K562 (cell line): ENCODE data around the gene MMP17.

Experiments used
- ARID1B ChIP-seq: fragments of 450-650 bp; IDR thresholded peaks from 2 replicates; pipeline ENCODE4 v1.6.1; 2016; ENCODE audit warnings: antibody characterized with exemption, mild to moderate bottlenecking, inconsistent platforms
- CEBPB ChIP-seq: fragments of 450-650 bp; IDR thresholded peaks from 2 replicates; pipeline ENCODE4 v1.6.1; 2016; ENCODE audit warnings: missing genetic modification characterization, missing compliant biosample characterization
- CHD2 ChIP-seq: IDR thresholded peaks from 2 replicates; pipeline ENCODE4 v1.6.1; 2011; ENCODE audit warnings: low read depth, low read length
- CREM ChIP-seq: IDR thresholded peaks from 2 replicates; pipeline ENCODE4 v1.6.1; 2014; ENCODE audit warnings: antibody characterized with exemption, low read depth
- MECOM ChIP-seq: fragments of 250-450 bp; sonication (Bioruptor Pico); IDR thresholded peaks from 2 replicates; pipeline ENCODE4 v1.8.0; 2022; ENCODE audit warnings: inconsistent platforms
- MTA1 ChIP-seq: fragments of 450-650 bp; IDR thresholded peaks from 2 replicates; pipeline ENCODE4 v1.6.1; 2017; ENCODE audit warnings: borderline replicate concordance
- ZNF3 ChIP-seq: fragments of 250-450 bp; sonication (Bioruptor Pico); IDR thresholded peaks from 2 replicates; pipeline ENCODE4 v1.5.0; 2021; ENCODE audit warnings: mild to moderate bottlenecking, moderate library complexity
- TF ChIP-seq, protein P1 (sequence below), 2 experiments: fragments of 450-650 bp; formaldehyde crosslinking in 1 of 2; IDR thresholded peaks; 2 replicates each; pipeline versions ENCODE4 v1.4.0 to v1.6.1; 2014 to 2020; ENCODE audit warnings: mild to moderate bottlenecking in 2 of 2, borderline replicate concordance in 1 of 2, low read depth in 1 of 2
- TF ChIP-seq, protein P2 (sequence below): IDR thresholded peaks from 2 replicates; pipeline ENCODE4 v1.6.1; 2014; ENCODE audit warnings: antibody characterized with exemption
- TF ChIP-seq, protein P3 (sequence below), 2 experiments: fragments of 450-650 bp; IDR thresholded peaks; 2 replicates each; pipeline ENCODE4 v1.6.1; 2016
- TF ChIP-seq, protein P4 (sequence below): fragments of 450-650 bp; conservative IDR thresholded peaks from 2 replicates; pipeline ENCODE4 v1.6.1; 2016; ENCODE audit warnings: missing genetic modification characterization, low read depth, mild to moderate bottlenecking, control low read depth, missing compliant biosample characterization
- TF ChIP-seq, protein P5 (sequence below), 3 experiments: IDR thresholded peaks in 2 of 3; conservative IDR thresholded peaks in 1 of 3; 2 replicates each; pipeline ENCODE4 v1.5.1; 2011 to 2012; ENCODE audit warnings: low read length in 3 of 3, mild to moderate bottlenecking in 3 of 3, control low read depth in 2 of 3, improper control_type of control experiment in 1 of 3, inconsistent platforms in 1 of 3, low read depth in 1 of 3, mixed read lengths in 1 of 3, moderate library complexity in 1 of 3; ENCODE audit not compliant: insufficient read depth in 2 of 3

DNA sequence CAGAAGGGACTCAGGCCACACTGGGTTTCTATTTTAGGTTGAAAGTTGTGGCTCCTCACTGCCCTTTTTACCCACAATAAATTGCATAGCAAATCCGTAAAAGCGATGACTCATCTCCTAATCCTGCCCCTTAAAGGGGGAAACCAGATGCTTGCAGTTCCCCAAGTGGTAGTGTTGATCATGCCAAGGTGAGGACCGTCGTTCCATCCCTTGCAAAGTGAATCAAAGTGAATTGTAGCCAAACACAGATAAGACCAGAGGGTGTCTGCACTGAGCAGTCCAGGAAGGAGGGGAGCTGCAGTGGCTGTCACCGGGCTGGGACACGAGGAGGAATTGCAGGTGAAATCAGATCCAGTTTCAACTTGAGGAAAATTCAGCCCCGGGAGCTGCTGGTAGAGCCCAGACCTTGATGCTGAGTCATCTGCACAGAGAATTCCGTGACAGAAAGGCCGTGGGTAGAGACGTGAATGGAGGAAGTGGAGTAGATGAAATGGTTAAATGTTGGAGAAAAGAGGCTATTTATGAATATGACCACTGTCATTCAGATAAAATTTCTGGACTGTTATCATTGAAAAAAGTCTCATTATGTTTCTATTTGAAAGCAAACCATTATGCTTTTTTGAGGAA, 44.2 kb upstream of the MMP17 start:
- TF ChIP-seq CHD2, result no peak
- TF ChIP-seq ARID1B, result no peak
- TF ChIP-seq, protein P1, sequence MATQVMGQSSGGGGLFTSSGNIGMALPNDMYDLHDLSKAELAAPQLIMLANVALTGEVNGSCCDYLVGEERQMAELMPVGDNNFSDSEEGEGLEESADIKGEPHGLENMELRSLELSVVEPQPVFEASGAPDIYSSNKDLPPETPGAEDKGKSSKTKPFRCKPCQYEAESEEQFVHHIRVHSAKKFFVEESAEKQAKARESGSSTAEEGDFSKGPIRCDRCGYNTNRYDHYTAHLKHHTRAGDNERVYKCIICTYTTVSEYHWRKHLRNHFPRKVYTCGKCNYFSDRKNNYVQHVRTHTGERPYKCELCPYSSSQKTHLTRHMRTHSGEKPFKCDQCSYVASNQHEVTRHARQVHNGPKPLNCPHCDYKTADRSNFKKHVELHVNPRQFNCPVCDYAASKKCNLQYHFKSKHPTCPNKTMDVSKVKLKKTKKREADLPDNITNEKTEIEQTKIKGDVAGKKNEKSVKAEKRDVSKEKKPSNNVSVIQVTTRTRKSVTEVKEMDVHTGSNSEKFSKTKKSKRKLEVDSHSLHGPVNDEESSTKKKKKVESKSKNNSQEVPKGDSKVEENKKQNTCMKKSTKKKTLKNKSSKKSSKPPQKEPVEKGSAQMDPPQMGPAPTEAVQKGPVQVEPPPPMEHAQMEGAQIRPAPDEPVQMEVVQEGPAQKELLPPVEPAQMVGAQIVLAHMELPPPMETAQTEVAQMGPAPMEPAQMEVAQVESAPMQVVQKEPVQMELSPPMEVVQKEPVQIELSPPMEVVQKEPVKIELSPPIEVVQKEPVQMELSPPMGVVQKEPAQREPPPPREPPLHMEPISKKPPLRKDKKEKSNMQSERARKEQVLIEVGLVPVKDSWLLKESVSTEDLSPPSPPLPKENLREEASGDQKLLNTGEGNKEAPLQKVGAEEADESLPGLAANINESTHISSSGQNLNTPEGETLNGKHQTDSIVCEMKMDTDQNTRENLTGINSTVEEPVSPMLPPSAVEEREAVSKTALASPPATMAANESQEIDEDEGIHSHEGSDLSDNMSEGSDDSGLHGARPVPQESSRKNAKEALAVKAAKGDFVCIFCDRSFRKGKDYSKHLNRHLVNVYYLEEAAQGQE (IDR thresholded peaks at IDR 0.05; ENCODE audit: borderline replicate concordance), result no peak
- TF ChIP-seq, protein P1 (CRISPR knock-in tag; IDR thresholded peaks at IDR 0.05; ENCODE audit: low read depth), result no peak
- TF ChIP-seq CEBPB (tag), result no peak
- no peak for TF ChIP-seq ZNF3 (CRISPR knock-in tag)
- TF ChIP-seq, protein P2, sequence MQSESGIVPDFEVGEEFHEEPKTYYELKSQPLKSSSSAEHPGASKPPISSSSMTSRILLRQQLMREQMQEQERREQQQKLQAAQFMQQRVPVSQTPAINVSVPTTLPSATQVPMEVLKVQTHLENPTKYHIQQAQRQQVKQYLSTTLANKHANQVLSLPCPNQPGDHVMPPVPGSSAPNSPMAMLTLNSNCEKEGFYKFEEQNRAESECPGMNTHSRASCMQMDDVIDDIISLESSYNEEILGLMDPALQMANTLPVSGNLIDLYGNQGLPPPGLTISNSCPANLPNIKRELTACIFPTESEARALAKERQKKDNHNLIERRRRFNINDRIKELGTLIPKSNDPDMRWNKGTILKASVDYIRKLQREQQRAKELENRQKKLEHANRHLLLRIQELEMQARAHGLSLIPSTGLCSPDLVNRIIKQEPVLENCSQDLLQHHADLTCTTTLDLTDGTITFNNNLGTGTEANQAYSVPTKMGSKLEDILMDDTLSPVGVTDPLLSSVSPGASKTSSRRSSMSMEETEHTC, result no peak
- TF ChIP-seq, protein P3, sequence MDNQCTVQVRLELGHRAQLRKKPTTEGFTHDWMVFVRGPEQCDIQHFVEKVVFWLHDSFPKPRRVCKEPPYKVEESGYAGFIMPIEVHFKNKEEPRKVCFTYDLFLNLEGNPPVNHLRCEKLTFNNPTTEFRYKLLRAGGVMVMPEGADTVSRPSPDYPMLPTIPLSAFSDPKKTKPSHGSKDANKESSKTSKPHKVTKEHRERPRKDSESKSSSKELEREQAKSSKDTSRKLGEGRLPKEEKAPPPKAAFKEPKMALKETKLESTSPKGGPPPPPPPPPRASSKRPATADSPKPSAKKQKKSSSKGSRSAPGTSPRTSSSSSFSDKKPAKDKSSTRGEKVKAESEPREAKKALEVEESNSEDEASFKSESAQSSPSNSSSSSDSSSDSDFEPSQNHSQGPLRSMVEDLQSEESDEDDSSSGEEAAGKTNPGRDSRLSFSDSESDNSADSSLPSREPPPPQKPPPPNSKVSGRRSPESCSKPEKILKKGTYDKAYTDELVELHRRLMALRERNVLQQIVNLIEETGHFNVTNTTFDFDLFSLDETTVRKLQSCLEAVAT (IDR thresholded peaks at IDR 0.05), result no peak
- no peak for TF ChIP-seq MTA1
- no peak for TF ChIP-seq CREM
- TF ChIP-seq MECOM, result no peak
- TF ChIP-seq, protein P4, sequence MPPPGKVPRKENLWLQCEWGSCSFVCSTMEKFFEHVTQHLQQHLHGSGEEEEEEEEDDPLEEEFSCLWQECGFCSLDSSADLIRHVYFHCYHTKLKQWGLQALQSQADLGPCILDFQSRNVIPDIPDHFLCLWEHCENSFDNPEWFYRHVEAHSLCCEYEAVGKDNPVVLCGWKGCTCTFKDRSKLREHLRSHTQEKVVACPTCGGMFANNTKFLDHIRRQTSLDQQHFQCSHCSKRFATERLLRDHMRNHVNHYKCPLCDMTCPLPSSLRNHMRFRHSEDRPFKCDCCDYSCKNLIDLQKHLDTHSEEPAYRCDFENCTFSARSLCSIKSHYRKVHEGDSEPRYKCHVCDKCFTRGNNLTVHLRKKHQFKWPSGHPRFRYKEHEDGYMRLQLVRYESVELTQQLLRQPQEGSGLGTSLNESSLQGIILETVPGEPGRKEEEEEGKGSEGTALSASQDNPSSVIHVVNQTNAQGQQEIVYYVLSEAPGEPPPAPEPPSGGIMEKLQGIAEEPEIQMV (tag), result no peak
- TF ChIP-seq, protein P5, sequence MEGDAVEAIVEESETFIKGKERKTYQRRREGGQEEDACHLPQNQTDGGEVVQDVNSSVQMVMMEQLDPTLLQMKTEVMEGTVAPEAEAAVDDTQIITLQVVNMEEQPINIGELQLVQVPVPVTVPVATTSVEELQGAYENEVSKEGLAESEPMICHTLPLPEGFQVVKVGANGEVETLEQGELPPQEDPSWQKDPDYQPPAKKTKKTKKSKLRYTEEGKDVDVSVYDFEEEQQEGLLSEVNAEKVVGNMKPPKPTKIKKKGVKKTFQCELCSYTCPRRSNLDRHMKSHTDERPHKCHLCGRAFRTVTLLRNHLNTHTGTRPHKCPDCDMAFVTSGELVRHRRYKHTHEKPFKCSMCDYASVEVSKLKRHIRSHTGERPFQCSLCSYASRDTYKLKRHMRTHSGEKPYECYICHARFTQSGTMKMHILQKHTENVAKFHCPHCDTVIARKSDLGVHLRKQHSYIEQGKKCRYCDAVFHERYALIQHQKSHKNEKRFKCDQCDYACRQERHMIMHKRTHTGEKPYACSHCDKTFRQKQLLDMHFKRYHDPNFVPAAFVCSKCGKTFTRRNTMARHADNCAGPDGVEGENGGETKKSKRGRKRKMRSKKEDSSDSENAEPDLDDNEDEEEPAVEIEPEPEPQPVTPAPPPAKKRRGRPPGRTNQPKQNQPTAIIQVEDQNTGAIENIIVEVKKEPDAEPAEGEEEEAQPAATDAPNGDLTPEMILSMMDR (IDR thresholded peaks at IDR 0.05 in 2 of 3, conservative IDR thresholded peaks at IDR 0.05 in 1 of 3; ENCODE audit: insufficient read depth in 2 of 3, low read depth in 1 of 3, low read length in 3 of 3), result no peak
